Stomach (tissue), 9 donors: ENCODE measurements around the gene VASH2. TPM values are rescaled to one million over a fixed set of nuclear protein-coding genes. Genes with fewer than 3 reads are reported as not detected.
"Not testable (repeated sequence)": the region's sequence is repeated elsewhere in the genome, so short reads cannot be mapped to it uniquely, and the experiment has no call there.

Experiments
- DNase-seq, 2 donors: peaks; one replicate each; pipeline versions ENCODE4 v3.0.0 to v3.0.0-alpha.2; 2013 to 2019
- H3K27ac ChIP-seq, 5 donors: fragments of 200-600 bp in 4 of 5; sonication (generic) in 4 of 5; one replicate each; pipeline ENCODE4 v1.5.1; 2013 to 2019; ENCODE audit warnings: mild to moderate bottlenecking in 1 of 5, moderate library complexity in 1 of 5
- H3K27me3 ChIP-seq, 3 donors: fragments of 200-600 bp; sonication (generic); one replicate each; pipeline ENCODE4 v1.5.1; 2017 to 2019; ENCODE audit warnings: mixed run types in 1 of 3
- H3K36me3 ChIP-seq, 4 donors: fragments of 200-600 bp; sonication (generic); 1 replicate in 3 of 4; 2 replicates in 1 of 4; pipeline ENCODE4 v1.5.1; 2016 to 2019
- H3K4me1 ChIP-seq, 4 donors: fragments of 200-600 bp; sonication (generic); one replicate each; pipeline ENCODE4 v1.5.1; 2016 to 2019
- H3K4me3 ChIP-seq, 4 donors: fragments of 200-600 bp; sonication (generic) in 3 of 4; one replicate each; pipeline ENCODE4 v1.5.1; 2016 to 2019; ENCODE audit warnings: mild to moderate bottlenecking in 1 of 4
- H3K9me3 ChIP-seq, 4 donors: fragments of 200-600 bp; sonication (generic); one replicate each; pipeline ENCODE4 v1.5.1; 2016 to 2019
- EP300 ChIP-seq: sonication (generic); formaldehyde crosslinking; IDR thresholded peaks from one replicate; pipeline ENCODE4 v1.6.1; 2017; ENCODE audit warnings: antibody characterized with exemption
- POLR2A ChIP-seq, 4 donors: fragments of 450-650 bp; IDR thresholded peaks; one replicate each; pipeline ENCODE4 v1.6.1; 2016; ENCODE audit warnings: antibody characterized with exemption in 4 of 4, control low read depth in 2 of 4, mild to moderate bottlenecking in 1 of 4, moderate library complexity in 1 of 4
- POLR2AphosphoS5 ChIP-seq, 3 donors: sonication (generic); formaldehyde crosslinking; IDR thresholded peaks; one replicate each; pipeline ENCODE4 v1.6.1; 2016; ENCODE audit warnings: antibody characterized with exemption in 3 of 3
- WGBS, 5 donors: extraction: QIAGEN DNeasy Blood & Tissue Kit in 3 of 5; methylation state at CpG; one replicate each; pipeline versions ENCODE4 v1.1.5 to v1.1.7; 2013 to 2018; 5-methylcytosine and 5-hydroxymethylcytosine counted together
- intact Hi-C: fragments of 100-400 bp; cut with DNase I; formaldehyde crosslinking; loops from one replicate; pipeline ENCODE4 v1.15.1; 2023; ENCODE audit warnings: low total_unique reads
- polyA plus RNA-seq, 3 donors: library from polyadenylated mRNA; stranded (reverse); fragments of 200-250 nt; gene quantifications; one replicate each; pipeline ENCODE4 v1.2.3, GENCODE V29; 2013
- total RNA-seq, 5 donors: library from RNA; depleted of rRNA; stranded (reverse); fragments of >200 nt; gene quantifications; one replicate each; pipeline versions ENCODE4 v1.1.0 to v1.2.3, GENCODE V29; 2014 to 2016
- TF ChIP-seq, protein P1 (sequence below), 7 experiments: fragments of 450-650 bp in 4 of 7; fragments of 200-600 bp in 3 of 7; sonication (generic) in 3 of 7; IDR thresholded peaks; one replicate each; pipeline ENCODE4 v1.5.1; 2016 to 2019; ENCODE audit warnings: antibody characterized with exemption in 7 of 7, control low read depth in 2 of 7, mild to moderate bottlenecking in 1 of 7
- donor health status: healthy with polysubstance abuse.
- donor health status: Bipolar disorder and iron deficiency.
- donor health status: healthy.

The VASH2 gene
- total and polyA plus RNA-seq, 8 donors, result 0.13 to 10.3 (median 0.93) TPM; not detected in 4

DNA sequence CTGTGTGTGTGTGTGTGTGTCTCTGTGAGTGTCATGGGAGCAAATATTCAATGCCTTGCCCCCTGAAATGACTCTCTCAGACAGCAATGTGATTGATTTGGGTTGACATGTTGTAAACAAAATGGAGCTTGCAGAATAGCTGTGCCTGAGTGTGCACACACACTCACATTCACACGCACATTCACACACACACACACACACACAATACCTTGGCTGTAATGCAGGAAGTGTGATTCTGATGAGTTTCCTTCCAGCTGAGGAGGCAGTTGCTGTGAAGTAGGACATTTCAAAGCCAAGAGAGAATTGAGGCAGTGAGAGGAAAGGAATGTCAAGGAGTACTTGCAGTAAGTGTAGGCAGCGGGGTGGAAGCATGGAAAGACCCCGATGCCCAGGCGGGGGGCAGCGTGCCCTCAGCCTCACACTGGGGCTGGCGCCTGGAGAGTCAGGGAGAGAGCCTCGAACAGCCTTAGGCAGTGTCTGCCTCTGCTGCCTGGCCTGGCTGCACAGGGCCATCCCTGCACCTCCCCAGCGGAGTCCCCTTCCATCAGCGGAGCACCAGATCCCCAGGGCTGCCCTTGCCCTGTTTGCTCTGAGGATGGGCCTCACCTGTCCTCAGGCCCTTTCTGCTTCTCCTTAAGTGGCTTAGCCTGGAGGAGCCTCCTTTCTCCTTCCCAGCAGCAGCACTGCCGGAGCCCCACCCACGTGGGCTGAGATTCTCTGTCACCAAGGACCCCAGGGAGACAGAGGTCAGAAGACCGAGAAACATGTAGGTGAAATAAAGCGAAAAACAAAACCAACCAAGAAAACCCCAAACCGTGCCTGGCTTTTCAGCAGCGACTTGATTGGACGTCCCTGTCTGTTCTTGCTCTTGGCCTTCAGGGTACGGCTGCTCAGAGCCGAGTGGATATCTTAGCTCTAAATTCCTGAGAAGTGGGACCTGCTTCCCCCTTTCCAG, 9.2 kb downstream of the VASH2 start:
- no peaks in the 10 kb centered on the region for H3K36me3 ChIP-seq
- intact Hi-C loops, result no loop called here
- H3K27me3 ChIP-seq, result no peaks in the 10 kb centered on the region
- H3K4me3 ChIP-seq, result no peak overlapping the region
- no peak for DNase-seq
- H3K9me3 ChIP-seq, result no peaks in the 10 kb centered on the region
- H3K4me1 ChIP-seq, result no peaks in the 10 kb centered on the region
- TF ChIP-seq POLR2AphosphoS5 (IDR thresholded peaks at IDR 0.05) (no peak), POLR2A (IDR thresholded peaks at IDR 0.05) (no peak), EP300 (no peak)
- TF ChIP-seq, protein P1, sequence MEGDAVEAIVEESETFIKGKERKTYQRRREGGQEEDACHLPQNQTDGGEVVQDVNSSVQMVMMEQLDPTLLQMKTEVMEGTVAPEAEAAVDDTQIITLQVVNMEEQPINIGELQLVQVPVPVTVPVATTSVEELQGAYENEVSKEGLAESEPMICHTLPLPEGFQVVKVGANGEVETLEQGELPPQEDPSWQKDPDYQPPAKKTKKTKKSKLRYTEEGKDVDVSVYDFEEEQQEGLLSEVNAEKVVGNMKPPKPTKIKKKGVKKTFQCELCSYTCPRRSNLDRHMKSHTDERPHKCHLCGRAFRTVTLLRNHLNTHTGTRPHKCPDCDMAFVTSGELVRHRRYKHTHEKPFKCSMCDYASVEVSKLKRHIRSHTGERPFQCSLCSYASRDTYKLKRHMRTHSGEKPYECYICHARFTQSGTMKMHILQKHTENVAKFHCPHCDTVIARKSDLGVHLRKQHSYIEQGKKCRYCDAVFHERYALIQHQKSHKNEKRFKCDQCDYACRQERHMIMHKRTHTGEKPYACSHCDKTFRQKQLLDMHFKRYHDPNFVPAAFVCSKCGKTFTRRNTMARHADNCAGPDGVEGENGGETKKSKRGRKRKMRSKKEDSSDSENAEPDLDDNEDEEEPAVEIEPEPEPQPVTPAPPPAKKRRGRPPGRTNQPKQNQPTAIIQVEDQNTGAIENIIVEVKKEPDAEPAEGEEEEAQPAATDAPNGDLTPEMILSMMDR (IDR thresholded peaks at IDR 0.05), result no peak
- WGBS, 5 donors, result 88 to 92% (median 90%) methylated on average over 15 to 18 of the region's 18 CpGs
- no peak overlapping the region for H3K27ac ChIP-seq

DNA sequence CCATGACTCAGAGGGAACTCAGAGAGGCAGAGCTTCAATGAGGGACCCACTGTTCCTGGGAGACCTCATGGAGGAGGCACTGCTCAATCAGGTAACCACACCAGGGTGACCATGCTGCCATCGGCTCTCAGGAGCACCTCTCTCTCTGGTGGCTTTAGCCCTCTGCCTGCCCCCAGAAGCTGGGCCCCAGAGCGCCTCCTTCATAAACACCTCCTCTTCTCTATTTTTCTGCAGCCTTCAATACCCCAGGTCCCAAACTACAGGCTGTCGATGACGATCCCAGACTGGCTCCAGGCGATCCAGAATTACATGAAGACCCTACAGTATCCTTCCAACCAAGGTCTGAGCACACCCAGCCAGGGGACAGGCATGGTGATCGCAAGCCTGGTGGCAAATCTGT, 10.6 kb downstream of the VASH2 start:
- no peaks in the 10 kb centered on the region for H3K9me3 ChIP-seq
- H3K27me3 ChIP-seq, result no peaks in the 10 kb centered on the region
- no peak overlapping the region for H3K27ac ChIP-seq
- H3K4me3 ChIP-seq, result no peak overlapping the region
- no peak for DNase-seq
- TF ChIP-seq EP300 (no peak), POLR2AphosphoS5 (IDR thresholded peaks at IDR 0.05) (no peak), POLR2A (IDR thresholded peaks at IDR 0.05) (no peak)
- TF ChIP-seq, protein P1 (IDR thresholded peaks at IDR 0.05), result no peak
- intact Hi-C loops, result no loop called here
- no peaks in the 10 kb centered on the region for H3K36me3 ChIP-seq
- WGBS, 5 donors, result 93 to 98% (median 93%) methylated on average over 5 to 6 of the region's 6 CpGs
- H3K4me1 ChIP-seq, result no peaks in the 10 kb centered on the region

DNA sequence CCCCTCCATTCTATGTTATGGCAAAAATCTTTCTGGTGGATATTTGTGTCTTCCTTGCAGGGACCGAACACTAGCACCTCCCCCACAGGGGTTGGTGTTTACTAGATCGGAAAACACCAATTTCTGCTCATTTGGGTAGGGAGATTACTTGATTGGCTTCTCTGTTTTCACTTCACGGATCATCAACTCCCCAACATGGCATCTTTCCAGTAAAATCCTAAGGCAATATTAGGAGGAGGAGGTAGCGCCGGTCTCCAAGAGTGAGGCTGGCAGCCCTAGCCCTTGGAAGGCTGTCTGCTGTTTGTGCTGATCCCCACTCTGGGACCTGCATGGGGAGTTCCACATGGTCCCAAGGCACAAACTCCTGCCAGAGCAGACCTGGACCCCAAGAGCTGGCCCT, 12.2 kb downstream of the VASH2 start:
- TF ChIP-seq EP300 (no peak), POLR2A (IDR thresholded peaks at IDR 0.05) (no peak), POLR2AphosphoS5 (IDR thresholded peaks at IDR 0.05) (no peak)
- TF ChIP-seq, protein P1 (IDR thresholded peaks at IDR 0.05), result no peak
- no peaks in the 10 kb centered on the region for H3K4me1 ChIP-seq
- no peak overlapping the region for H3K4me3 ChIP-seq
- no peaks in the 10 kb centered on the region for H3K27me3 ChIP-seq
- 85 to 92% (median 90%) methylated on average over 5 of the region's 5 CpGs for WGBS, 5 donors
- intact Hi-C loops, result no loop called here
- no peak for DNase-seq
- no peaks in the 10 kb centered on the region for H3K36me3 ChIP-seq
- no peak overlapping the region for H3K27ac ChIP-seq
- no peaks in the 10 kb centered on the region for H3K9me3 ChIP-seq

DNA sequence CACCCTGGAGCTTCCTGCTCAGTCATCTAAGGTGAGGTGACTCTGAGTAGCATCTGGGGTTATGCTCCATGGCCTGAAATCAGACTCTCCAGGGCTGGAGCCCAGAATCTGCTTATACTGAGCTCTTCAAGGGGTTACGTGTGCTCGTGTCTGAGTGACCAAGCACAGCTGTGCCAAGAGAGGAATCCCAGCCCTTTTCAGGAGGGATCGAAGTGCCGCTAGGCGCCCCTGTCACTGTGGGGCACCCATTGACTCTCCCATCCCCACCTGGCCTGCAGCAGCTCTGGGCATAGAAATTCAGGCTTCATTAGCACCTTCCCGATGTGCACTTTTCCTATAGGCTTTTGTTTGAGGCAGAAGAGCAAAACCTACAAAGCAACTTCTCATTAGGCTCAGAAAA, 13.8 kb downstream of the VASH2 start:
- intact Hi-C loops, result no loop called here
- no peak for DNase-seq

DNA sequence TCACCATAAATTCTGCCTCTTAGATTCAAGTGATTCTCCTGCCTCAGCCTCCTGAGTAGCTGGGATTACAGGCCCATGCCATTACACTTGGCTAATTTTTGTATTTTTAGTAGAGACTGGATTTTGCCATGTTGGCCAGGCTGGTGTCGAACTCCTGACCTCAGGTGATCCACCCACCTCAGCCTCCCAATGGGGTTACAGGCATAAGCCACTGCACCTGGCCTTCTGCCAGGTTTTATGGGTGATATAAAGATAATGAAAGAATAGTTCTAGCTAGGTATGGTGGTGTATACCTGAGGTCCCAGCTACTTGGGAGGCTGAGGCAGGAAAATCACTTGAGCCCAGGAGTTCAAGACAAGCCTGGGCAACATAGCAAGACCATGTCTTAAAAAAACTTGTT, 14.7 kb downstream of the VASH2 start:
- intact Hi-C loops, H3K27ac ChIP-seq, H3K27me3 ChIP-seq, H3K9me3 ChIP-seq, DNase-seq, H3K4me1 ChIP-seq, H3K36me3 ChIP-seq, H3K4me3 ChIP-seq: not testable (repeated sequence)
- 92 to 100% (median 97%) methylated on average over 1 of the region's 1 CpG for WGBS, 5 donors

More for the DNA sequence above, 13.8 kb downstream of the VASH2 start:
- H3K27me3 ChIP-seq, result no peaks in the 10 kb centered on the region
- no peak overlapping the region for H3K27ac ChIP-seq
- no peaks in the 10 kb centered on the region for H3K4me1 ChIP-seq
- no peak overlapping the region for H3K4me3 ChIP-seq
- no peak for TF ChIP-seq EP300
- TF ChIP-seq, protein P1 (IDR thresholded peaks at IDR 0.05), result no peak
- no peak for TF ChIP-seq POLR2AphosphoS5 (IDR thresholded peaks at IDR 0.05)
- TF ChIP-seq POLR2A (IDR thresholded peaks at IDR 0.05), result no peak
- no peaks in the 10 kb centered on the region for H3K9me3 ChIP-seq
- 88 to 97% (median 95%) methylated on average over 6 of the region's 6 CpGs for WGBS, 5 donors
- no peaks in the 10 kb centered on the region for H3K36me3 ChIP-seq
